HUES48 (cell line): ENCODE measurements around the gene BCLAF3.

Experiments used
- H3K27ac ChIP-seq: one replicate; pipeline ENCODE4 v1.7.0; 2013; ENCODE audit warnings: low read depth, low read length, inconsistent platforms
- H3K27me3 ChIP-seq: 2 replicates; pipeline ENCODE4 v1.6.1; 2013; ENCODE audit warnings: mild to moderate bottlenecking, low read length; ENCODE audit not compliant: control insufficient read depth, insufficient read depth
- H3K36me3 ChIP-seq: 2 replicates; pipeline ENCODE4 v1.6.1; 2013; ENCODE audit warnings: low read length; ENCODE audit not compliant: control insufficient read depth, insufficient read depth
- H3K4me1 ChIP-seq: 2 replicates; pipeline ENCODE4 v1.6.1; 2013; ENCODE audit warnings: mild to moderate bottlenecking, low read length; ENCODE audit not compliant: control insufficient read depth, insufficient read depth
- H3K4me3 ChIP-seq: 2 replicates; pipeline ENCODE4 v1.5.1; 2013; ENCODE audit warnings: mild to moderate bottlenecking, low read depth, low read length
- H3K9ac ChIP-seq: 2 replicates; pipeline ENCODE4 v1.6.1; 2013; ENCODE audit warnings: mild to moderate bottlenecking, low read depth, low read length, moderate library complexity
- H3K9me3 ChIP-seq: 2 replicates; pipeline ENCODE4 v1.6.1; 2013; ENCODE audit warnings: low read length; ENCODE audit not compliant: control insufficient read depth, insufficient read depth

BCLAF3 gene

DNA sequence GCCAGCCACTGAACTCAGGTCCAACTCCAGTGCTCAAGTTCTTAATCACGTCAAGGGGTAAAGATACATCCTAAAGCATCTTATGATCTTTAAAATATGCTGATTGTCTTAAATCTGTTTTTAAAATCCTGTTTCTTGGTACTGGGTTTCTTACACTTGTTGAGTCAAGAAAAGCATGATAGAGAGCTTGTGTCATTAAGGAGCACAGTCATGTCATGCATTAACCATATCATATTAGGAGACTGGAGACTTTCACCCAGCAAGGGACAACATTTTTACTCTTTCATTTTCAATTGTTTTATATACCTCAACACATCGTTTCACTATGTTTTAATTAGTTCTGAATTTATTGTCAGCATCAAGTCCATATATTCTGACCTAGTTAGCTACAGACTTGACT lies 41.5 kb downstream of the BCLAF3 start:
- H3K27ac ChIP-seq = no peak overlapping the region
- no peak overlapping the region for H3K9ac ChIP-seq
- peaks cover 21% of the 10 kb centered on the region for H3K36me3 ChIP-seq
- no peaks in the 10 kb centered on the region for H3K4me1 ChIP-seq
- no peaks in the 10 kb centered on the region for H3K27me3 ChIP-seq
- no peak overlapping the region for H3K4me3 ChIP-seq
- H3K9me3 ChIP-seq = no peaks in the 10 kb centered on the region

DNA sequence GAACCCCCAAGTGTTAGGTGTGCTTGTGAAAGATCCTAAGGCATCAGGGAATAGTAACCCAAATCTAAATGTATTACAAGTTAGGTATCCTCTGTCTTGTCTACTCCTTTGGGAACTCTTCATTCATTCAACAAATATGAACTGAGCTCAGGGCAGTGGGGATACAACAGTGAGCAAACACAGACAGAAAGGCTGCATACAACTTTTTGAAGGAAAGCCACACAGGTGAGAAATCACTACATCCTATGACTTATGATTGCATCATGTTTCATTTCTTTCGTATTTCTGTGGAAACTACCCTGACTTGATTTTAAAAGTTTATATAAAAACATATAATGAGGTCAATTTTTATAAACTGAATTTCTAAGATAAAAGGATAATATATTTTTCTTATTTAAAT lies 43.2 kb downstream of the BCLAF3 start:
- H3K36me3 ChIP-seq = peaks cover 14% of the 10 kb centered on the region
- H3K4me3 ChIP-seq = no peak overlapping the region
- no peaks in the 10 kb centered on the region for H3K9me3 ChIP-seq
- H3K9ac ChIP-seq = no peak overlapping the region
- H3K27ac ChIP-seq = no peak overlapping the region
- no peaks in the 10 kb centered on the region for H3K27me3 ChIP-seq
- H3K4me1 ChIP-seq = no peaks in the 10 kb centered on the region
